ENCODE measurements around the gene PDCD2L. TPM values are rescaled to one million over a fixed set of nuclear protein-coding genes. Genes with fewer than 3 reads are reported as not detected.
"Not testable (repeated sequence)": the region's sequence is repeated elsewhere in the genome, so short reads cannot be mapped to it uniquely, and the experiment has no call there.

Gene PDCD2L
- total RNA-seq, 2 experiments from 2014 or later = 12.9 to 13.3 TPM

DNA sequence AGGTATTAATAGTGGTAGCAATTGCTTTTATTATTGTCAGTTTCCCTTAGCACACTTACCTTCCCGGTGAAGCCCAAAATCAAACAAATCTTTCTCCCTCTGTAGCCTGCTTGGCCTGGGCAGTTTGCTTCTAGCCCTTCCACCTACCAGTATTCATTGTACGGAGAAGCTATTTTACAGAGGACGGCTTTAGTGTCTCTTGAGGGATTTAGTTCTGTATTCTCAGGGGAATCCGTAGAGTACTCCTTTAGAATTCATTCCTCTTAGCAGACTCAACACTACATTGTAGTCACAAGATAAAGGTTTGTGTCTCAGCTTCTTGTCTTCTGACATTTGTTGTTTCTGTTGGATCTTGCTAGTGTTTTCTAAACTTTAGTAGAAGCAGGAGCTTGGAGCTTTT lies 53.2 kb downstream of the PDCD2L start:
- Mint-ChIP-seq H3K4me3 (no peak overlapping the region), H3K9me3 (ENCODE audit: insufficient read depth) (no peaks in the 10 kb centered on the region), H3K4me1 (ENCODE audit: low read depth) (no peaks in the 10 kb centered on the region), H3K36me3 (ENCODE audit: low read depth) (peaks cover 67% of the 10 kb centered on the region), H3K27me3 (ENCODE audit: low read depth) (no peaks in the 10 kb centered on the region), H3K27ac (no peak overlapping the region)
- CTCF ChIA-PET = no interaction called here
- ATAC-seq (no peak), DNase-seq (no peak)
- POLR2A ChIA-PET = no interaction called here

DNA sequence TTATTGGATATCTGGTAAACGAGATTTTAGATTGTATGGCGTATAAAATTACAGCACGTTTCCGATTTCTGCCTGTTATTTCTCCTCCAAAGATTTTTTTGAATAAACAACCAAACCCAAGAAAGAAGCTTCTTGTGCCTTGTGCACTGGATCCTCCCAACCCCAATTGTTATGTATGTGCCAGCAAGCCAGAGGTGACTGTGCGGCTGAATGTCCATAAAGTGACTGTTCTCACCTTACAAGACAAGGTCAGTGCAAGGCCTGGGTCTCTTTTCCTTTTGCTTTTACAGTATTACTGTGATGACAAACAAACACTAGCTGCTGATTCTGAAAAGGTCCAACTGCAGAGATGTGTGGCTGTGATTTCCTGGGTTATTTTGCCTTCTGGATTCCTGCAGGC lies 54.5 kb downstream of the PDCD2L start:
- Mint-ChIP-seq H3K4me1 (ENCODE audit: low read depth) (no peaks in the 10 kb centered on the region), H3K27ac (no peak overlapping the region)
- POLR2A ChIA-PET = no interaction called here

DNA sequence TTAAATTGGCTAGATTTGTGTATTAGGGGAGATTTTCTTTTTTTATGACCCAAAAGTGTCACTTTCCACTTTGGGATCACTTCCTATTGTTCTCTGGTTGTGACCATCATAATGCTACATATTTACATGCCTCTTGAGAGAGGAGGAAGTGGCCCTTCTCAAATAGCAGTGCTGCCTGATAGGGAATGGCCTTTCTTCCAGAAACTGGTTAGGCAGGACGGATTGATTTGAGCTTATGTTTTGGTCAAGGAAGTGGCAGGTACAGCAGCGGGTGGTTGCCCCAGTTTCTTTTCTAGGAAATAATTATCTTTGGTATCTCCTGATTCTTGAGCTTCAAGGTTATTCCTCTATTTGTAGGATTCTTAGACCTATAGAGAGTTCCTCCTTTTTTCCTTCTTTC lies 55.4 kb downstream of the PDCD2L start:
- Mint-ChIP-seq H3K27me3 (ENCODE audit: low read depth) (no peaks in the 10 kb centered on the region), H3K27ac (no peak overlapping the region), H3K4me1 (ENCODE audit: low read depth) (no peaks in the 10 kb centered on the region), H3K9me3 (ENCODE audit: insufficient read depth) (no peaks in the 10 kb centered on the region), H3K36me3 (ENCODE audit: low read depth) (peaks cover 61% of the 10 kb centered on the region), H3K4me3 (no peak overlapping the region)
- CTCF ChIA-PET = interaction anchor here (1.4 kb wide), 1 partner anchor 29 kb away, joined by 3 read pairs; no protein-coding TSS in a partner anchor
- ATAC-seq (no peak), DNase-seq (no peak)
- POLR2A ChIA-PET = no interaction called here

More for the DNA sequence above, 54.5 kb downstream of the PDCD2L start:
- peaks cover 64% of the 10 kb centered on the region for H3K36me3 Mint-ChIP-seq (ENCODE audit: low read depth)
- ATAC-seq = no peak
- CTCF ChIA-PET = no interaction called here
- H3K9me3 Mint-ChIP-seq (ENCODE audit: insufficient read depth) = no peaks in the 10 kb centered on the region
- no peaks in the 10 kb centered on the region for H3K27me3 Mint-ChIP-seq (ENCODE audit: low read depth)
- H3K4me3 Mint-ChIP-seq = no peak overlapping the region
- DNase-seq = no peak

DNA sequence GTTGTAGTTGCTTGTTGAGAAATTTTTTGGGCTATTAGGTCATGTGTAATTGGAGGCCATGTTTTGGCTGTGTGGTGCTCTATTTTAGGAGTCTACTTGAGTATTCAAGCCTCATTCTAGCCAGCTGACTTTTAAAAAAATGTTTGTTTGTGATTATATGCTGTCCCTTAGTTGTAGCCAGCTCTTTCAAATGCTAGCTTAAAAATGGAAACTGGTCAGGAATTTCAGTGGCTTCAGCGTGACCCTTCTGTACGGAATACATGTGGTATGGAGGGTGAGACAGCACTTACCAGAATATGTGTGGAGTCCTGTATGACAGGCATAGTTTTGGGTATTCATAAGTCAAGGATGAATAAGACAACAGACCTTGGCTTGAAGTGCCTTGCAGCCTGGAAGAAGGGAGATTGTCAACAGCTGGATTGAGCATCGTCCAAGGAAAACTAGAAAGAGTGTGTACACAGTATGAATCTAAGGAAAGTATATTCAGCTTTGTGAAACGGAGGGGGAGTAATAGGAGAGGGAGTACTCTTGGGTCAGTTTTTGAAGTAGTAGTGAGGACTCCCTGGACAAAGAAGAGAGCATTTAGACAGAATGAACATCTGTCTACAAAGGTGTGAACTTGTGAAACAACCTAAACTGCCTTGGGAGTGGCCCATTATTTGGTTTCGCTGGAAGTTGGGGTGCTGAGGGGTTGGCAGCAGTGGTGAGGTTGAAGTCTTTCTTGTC lies 57.3 kb downstream of the PDCD2L start:
- no peak for ATAC-seq
- Mint-ChIP-seq H3K36me3 (ENCODE audit: low read depth) (peaks cover 71% of the 10 kb centered on the region), H3K9me3 (ENCODE audit: insufficient read depth) (no peaks in the 10 kb centered on the region), H3K27ac (no peak overlapping the region), H3K27me3 (ENCODE audit: low read depth) (no peaks in the 10 kb centered on the region), H3K4me1 (ENCODE audit: low read depth) (no peaks in the 10 kb centered on the region), H3K4me3 (no peak overlapping the region)
- POLR2A ChIA-PET = no interaction called here
- no peak for DNase-seq
- CTCF ChIA-PET = interaction anchor here (1.0 kb wide), 1 partner anchor 10 kb away, joined by 4 read pairs; no protein-coding TSS in a partner anchor

DNA sequence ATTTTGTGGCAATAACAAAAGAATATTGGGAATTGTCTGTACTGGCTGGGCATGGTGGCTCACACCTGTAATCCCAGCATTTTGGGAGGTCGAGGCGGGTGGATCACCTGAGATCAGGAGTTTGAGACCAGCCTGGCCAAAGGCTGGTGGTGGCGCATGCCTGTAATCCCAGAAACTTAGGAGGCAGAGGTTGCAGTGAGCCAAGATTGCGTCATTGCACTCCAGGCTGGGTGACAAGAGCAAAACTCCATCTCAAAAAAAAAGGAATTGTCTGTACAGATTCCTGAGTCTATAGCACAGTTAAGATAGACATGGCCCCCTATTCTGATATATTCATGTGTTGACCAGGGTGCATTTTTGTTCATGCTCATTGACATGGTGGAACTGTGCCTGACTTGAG lies 60.6 kb downstream of the PDCD2L start:
- DNase-seq; ATAC-seq; H3K4me3 Mint-ChIP-seq; POLR2A ChIA-PET; H3K9me3 Mint-ChIP-seq (ENCODE audit: insufficient read depth); CTCF ChIA-PET; H3K27ac Mint-ChIP-seq; H3K4me1 Mint-ChIP-seq (ENCODE audit: low read depth); H3K27me3 Mint-ChIP-seq (ENCODE audit: low read depth): not testable (repeated sequence)
- H3K36me3 Mint-ChIP-seq (ENCODE audit: low read depth) = peaks cover 73% of the 10 kb centered on the region

DNA sequence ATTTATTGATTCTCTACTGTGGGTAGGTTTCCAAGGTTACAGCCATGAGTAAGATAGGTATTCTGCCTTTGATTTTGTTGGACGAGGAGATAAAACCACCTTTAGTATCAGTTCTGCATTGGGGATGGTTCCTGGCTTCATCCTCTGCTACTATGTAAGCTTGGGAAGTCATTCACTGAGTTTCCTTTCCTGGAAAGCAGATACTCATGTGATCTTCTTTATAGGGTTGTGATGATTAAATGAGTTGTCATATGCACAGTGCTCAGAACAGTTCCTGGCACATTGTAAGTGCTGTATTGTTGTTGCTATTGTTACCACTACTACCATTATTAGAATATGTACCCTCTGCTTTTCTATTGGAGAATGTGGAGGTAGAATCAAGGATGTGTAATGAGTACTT lies 64.2 kb downstream of the PDCD2L start:
- ChIA-PET POLR2A (no interaction called here), CTCF (no interaction called here)
- Mint-ChIP-seq H3K27me3 (ENCODE audit: low read depth) (no peaks in the 10 kb centered on the region), H3K27ac (no peak overlapping the region), H3K36me3 (ENCODE audit: low read depth) (peaks cover 70% of the 10 kb centered on the region), H3K4me1 (ENCODE audit: low read depth) (no peaks in the 10 kb centered on the region), H3K9me3 (ENCODE audit: insufficient read depth) (no peaks in the 10 kb centered on the region), H3K4me3 (no peak overlapping the region)
- DNase-seq = no peak
- no peak for ATAC-seq

DNA sequence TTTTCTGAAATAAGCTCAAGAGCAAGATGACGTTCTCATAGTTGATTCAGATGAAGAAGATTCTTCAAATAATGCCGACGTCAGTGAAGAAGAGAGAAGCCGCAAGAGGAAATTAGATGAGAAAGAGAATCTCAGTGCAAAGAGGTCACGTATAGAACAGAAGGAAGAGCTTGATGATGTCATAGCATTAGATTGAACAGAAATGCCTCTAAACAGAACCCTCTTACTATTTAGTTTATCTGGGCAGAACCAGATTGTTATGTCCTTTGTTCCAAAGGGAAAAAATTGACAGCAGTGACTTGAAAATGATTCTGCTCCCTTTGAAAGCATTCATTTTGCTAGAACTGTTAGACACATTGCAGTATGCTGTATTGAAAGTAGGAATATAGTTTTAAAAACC lies 64.8 kb downstream of the PDCD2L start:
- H3K4me1 Mint-ChIP-seq (ENCODE audit: low read depth); H3K4me3 Mint-ChIP-seq; H3K27me3 Mint-ChIP-seq (ENCODE audit: low read depth); ATAC-seq; CTCF ChIA-PET; H3K27ac Mint-ChIP-seq; DNase-seq; H3K9me3 Mint-ChIP-seq (ENCODE audit: insufficient read depth); POLR2A ChIA-PET: not testable (repeated sequence)
- peaks cover 70% of the 10 kb centered on the region for H3K36me3 Mint-ChIP-seq (ENCODE audit: low read depth)

DNA sequence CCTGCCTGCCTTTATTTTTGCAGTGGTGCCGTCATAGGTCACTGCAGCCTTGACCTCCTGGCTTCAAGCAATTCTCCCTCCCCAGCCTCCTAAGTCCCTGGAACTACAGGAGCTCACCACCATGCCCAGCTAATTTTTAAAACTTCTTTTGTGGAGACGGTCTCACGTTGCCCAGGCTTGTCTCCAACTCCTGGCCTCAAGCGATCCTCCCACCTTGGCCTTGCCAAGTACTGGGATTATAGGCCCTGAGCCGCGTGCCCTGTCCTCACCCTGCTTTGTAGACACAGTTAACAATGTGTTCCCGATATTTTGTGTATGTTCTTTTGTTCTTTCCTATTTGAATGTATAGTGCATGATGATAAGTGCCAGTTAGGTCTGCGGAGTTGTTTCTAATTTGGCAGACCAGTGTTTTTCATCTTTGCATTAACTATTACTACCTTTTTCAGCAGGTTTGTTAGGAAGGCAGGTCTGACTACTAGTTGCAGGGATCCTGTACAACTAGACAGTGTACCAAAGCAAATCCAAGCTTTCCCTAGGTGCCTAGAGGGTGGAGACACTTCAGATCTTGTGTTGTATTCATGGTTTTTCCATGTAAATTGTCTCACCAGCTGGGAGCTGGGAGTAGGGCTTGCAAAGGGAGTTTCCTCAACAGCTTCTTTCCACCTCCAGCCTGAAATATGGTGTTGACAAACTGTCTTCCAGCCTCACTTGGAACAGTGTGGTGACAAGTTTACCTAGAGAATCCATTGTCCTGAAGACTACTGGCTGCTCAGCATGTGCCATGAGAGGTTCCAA lies 67.9 kb downstream of the PDCD2L start:
- no peak for ATAC-seq
- H3K27me3 Mint-ChIP-seq (ENCODE audit: low read depth) = no peaks in the 10 kb centered on the region
- H3K9me3 Mint-ChIP-seq (ENCODE audit: insufficient read depth) = no peaks in the 10 kb centered on the region
- ChIA-PET CTCF (interaction anchor here (0.7 to 1.4 kb wide), 2 partner anchors 11 to 26 kb away, joined by 3 to 4 read pairs; no protein-coding TSS in a partner anchor), POLR2A (no interaction called here)
- H3K4me3 Mint-ChIP-seq = no peak overlapping the region
- no peak for DNase-seq
- no peak overlapping the region for H3K27ac Mint-ChIP-seq
- H3K36me3 Mint-ChIP-seq (ENCODE audit: low read depth) = peaks cover 48% of the 10 kb centered on the region
- H3K4me1 Mint-ChIP-seq (ENCODE audit: low read depth) = no peaks in the 10 kb centered on the region

DNA sequence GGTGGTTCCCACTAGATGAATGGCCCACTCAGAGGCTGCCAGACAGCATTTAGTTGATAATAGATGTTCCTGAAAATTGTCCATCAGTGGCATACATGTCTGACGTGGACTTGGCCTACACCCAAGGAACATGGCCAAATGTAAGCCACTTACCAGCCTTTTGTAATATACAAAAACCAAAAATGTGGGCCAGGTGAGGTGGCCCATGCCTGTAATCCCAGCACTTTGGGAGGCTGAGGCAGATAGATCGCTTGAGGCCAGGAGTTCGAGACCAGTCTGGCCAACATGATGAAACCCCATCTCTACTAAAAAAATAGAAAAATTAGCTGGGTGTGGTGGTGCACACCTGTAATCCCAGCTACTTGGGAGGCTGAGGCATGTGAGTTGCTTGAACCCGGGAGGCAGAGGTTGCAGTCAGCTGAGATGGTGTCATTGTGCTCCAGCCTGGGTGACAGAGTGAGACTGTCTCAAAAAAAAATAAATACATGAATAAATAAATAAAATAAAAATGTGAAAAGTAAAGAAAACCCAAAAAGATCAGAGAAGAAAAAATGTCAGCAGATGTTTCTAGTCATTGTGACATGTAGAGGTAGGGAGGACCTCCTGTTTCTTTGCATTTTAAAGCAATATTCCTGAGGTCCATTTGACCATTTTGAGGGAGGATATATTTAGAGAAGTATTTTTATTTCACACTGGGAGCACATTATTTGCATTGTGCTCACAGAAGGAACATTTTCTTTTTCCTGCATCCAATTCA lies 70.2 kb downstream of the PDCD2L start:
- CTCF ChIA-PET = no interaction called here
- H3K9me3 Mint-ChIP-seq (ENCODE audit: insufficient read depth) = no peaks in the 10 kb centered on the region
- H3K4me1 Mint-ChIP-seq (ENCODE audit: low read depth) = no peaks in the 10 kb centered on the region
- peaks cover 35% of the 10 kb centered on the region for H3K36me3 Mint-ChIP-seq (ENCODE audit: low read depth)
- no peak for ATAC-seq
- POLR2A ChIA-PET = no interaction called here
- no peak overlapping the region for H3K4me3 Mint-ChIP-seq
- H3K27ac Mint-ChIP-seq = no peak overlapping the region
- no peak for DNase-seq
- peaks cover 3% of the 10 kb centered on the region for H3K27me3 Mint-ChIP-seq (ENCODE audit: low read depth)

DNA sequence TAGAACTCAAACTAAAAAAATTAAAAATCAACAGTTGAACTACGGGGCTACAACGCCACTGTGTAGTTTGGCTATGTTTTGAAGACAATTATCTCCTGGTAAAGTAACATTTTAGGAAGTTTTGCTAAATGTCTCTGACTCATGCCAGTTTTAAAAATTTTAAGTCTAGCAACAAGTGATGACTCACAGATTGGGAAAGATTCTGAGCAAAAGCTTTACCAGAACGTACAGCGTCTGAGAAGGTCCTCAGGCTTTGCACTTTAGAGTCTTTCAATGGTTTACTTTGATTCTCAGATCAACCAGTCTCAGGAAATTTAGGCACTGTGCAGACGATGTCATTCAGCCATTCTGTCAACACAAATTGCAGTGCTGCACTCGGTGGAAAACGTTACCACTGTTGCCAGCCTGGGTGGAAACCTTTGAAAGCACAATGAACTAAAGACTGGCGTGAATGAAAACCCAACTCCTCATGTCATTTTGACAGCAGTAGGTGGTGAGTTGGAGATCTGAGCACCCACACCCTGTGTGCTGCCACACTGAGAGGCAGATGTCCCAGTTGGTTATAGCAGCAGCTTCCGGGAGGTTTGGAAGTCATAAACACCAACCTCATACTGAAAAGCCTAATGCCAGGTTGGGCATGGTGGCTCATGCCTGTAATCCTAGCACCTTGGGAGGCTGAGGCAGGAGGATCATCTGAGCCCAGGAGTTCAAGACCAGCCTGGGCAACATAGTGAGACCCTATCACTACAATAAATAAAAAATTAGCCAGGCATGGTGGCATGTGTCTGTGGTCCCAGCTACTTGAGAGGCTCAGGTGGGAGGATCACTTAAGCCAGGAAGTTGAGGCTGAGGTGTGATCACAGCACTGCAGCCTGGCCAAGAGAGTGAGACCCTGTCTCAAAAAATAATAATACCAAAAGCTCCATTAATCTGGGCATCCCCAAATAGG lies 71.1 kb downstream of the PDCD2L start:
- H3K27ac Mint-ChIP-seq = no peak overlapping the region
- ChIA-PET CTCF (no interaction called here), POLR2A (no interaction called here)
- H3K36me3 Mint-ChIP-seq (ENCODE audit: low read depth) = peaks cover 30% of the 10 kb centered on the region
- H3K27me3 Mint-ChIP-seq (ENCODE audit: low read depth) = peaks cover 8% of the 10 kb centered on the region
- DNase-seq (no peak), ATAC-seq (no peak)
- H3K4me1 Mint-ChIP-seq (ENCODE audit: low read depth) = no peaks in the 10 kb centered on the region
- no peaks in the 10 kb centered on the region for H3K9me3 Mint-ChIP-seq (ENCODE audit: insufficient read depth)
- no peak overlapping the region for H3K4me3 Mint-ChIP-seq
